GM21825 (cell line): ENCODE results near the gene NAV2.

Experiments
- ATAC-seq: cut with Tn5 transposase; IDR thresholded peaks from one replicate; pipeline ENCODE4 v1.9.1; 2021; ENCODE audit warnings: mild to moderate bottlenecking, moderate library complexity; ENCODE audit not compliant: unreplicated experiment

NAV2 gene

DNA sequence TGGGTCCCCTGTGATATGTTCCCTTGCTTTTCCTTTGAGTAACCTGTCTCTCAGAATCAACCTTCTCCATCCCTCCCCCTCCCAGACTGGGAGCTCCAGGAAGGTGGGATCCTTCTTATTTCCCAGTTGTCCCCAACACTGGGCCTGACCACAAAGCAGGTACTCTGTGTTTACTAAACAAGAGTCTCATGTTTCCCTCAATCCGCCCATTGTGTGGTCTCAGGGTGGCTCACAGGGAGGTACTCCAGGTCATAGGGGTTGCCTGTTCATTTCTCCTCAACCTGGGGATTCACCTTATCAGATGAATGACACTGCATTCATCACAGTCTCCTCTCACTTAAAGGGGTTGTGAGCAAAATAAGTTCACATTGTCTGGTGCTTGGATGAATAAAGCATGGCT is 26.4 kb upstream of the NAV2 start:
- ATAC-seq: no peak

DNA sequence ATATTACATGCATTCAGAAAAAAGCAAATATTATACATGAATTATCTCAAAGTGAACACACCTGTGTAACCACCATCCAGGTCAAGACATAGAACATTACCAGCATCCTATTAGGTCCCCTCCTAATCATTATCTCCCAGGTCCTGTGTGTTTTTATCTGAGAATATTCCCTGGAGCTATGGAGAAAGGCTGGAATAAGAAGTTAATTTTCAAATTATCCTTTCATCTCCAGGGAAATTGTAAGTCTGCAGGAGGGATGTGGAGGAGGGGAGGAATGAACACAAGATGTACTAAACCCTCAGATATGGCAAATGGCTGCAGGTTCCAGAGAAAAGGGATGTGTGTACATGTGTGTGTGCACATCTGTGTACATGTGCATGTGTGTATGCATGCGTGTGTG is 25.2 kb upstream of the NAV2 start:
- no peak for ATAC-seq

DNA sequence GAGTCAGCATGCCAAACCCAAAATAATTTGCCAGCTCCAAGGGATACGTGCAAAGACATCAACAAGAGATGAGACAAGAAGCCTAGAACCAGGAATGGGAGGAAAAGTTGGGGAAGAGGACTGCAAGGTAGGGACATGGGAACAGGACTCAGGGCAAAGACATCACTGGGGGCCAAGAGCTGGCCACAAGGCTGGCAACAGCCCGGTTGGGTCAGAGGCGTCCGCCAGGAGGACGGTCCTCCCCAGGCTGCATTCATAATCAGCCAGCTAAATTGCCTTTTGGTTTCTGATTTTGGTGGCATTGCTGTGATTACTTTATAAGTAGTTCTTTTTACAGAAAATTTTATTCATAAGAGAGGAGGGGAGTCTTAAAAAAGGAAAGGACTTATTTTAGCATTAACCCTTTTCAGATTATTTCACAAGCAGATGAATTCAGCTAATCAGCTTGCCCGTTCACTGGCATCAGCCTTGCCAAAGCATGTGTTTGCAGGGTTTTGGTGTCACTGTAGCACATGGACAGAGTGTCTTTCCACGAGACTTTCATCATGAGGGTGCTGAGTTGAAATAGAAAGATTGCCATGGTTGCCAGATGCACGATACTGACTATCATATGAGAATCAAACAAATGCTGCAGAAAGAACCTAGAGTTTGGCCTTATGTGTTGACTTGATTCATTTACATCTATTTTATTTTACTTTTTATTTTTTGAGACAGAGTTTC is 23.2 kb upstream of the NAV2 start:
- no peak for ATAC-seq

DNA sequence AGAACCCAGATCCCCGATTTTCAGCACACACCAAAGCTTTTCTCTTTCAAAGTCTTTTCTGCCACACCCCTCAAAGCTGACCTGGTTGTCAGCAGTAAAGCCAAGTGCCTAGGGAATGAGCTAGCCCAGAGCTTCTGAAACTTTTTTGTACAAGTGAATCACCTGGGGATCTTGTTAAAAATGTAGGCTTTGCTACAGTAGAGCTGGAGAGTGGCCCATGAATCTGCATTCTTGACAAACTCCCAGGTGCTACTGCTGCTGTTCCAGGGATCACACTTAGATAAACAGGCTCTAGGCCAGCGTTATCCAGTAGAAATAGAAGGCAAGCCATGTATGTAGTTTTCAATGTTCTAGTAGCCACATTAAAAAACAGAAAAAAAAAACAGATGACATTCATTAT is 21.8 kb upstream of the NAV2 start:
- no peak for ATAC-seq

DNA sequence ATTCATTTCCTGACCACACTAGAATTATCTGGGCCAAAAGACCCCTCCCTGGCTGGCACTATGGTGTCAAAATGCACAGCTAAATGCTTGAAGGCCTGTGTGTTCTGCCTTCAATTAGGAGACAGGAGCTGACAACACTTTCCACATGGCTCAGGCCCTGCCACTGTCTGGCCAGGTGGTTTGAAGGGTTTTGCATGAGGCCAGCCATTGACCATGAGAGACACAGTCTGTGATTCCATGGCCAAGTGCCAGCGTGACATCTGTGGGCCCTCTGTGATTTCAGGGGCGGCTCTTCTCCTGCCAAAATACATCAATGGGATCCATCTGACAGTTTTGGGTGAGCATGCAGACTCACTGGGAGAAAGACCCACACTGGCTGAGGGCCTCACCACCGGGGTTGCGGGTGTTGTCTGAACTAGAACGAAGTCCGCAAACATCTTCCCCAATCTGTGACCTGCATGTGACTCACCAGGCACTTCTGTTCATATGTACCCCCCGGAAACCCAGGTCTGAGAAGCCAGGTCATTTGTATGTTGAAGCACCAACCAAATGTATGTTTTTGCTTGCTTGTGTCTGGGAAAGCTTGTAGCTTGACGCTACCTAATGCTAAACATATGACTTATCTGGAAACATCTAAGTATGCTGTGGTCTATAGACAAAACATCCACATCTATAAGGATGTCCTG is 20.7 kb upstream of the NAV2 start:
- ATAC-seq: no peak

GRCh38 chr11:19693146-19693545 is 19.5 kb upstream of the NAV2 start:
- ATAC-seq: no peak

DNA sequence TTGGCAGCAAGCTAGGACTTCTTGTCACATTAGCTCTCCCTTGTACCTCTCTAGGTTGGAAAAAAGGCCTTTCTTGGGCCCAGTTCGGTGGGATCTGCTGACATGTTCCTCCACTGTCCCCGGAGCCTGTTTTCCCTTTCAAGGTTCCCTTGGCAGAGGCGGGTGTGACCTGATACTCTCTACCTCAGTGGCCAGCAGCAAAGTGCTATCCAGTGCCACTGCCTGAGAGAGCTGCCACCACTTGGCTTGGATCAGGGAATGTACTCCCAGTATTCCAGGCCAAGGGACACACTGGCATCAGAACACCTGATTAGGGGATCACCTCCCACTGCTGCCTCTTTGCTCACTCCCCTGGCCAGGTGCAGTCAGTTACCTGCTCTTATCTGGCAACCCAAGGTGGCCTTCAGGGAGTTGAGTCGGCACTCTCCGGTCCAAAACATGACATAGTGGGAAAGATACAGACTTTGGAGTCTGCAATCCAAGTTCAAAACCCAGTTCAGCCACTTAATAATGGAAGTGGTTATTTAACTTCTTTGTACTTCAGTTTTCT is 17.8 kb upstream of the NAV2 start:
- ATAC-seq: no peak

GRCh38 chr11:19696073-19696472 is 16.6 kb upstream of the NAV2 start:
- ATAC-seq: no peak

DNA sequence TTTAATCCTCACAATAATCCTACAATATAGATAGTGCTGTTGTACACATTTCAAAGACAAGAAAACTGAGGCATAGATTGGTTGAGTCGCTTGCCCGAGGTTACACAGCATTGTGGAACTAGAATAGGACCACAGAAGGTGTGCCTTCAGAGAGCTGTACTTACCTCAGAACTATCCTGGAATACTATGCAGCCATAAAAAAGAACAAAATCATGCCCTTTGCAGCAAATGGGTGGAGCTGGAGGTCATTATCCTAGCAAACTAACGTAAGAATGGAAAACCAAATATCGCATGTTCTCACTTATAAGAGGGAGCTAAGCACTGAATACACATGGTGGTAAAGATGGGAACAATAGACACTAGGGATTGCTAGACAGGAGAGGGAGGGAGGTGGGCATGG is 15.7 kb upstream of the NAV2 start:
- no peak for ATAC-seq

- ATAC-seq: no peak
Measured at GRCh38 chr11:19697721-19698121, 14.9 kb upstream of the NAV2 start.

DNA sequence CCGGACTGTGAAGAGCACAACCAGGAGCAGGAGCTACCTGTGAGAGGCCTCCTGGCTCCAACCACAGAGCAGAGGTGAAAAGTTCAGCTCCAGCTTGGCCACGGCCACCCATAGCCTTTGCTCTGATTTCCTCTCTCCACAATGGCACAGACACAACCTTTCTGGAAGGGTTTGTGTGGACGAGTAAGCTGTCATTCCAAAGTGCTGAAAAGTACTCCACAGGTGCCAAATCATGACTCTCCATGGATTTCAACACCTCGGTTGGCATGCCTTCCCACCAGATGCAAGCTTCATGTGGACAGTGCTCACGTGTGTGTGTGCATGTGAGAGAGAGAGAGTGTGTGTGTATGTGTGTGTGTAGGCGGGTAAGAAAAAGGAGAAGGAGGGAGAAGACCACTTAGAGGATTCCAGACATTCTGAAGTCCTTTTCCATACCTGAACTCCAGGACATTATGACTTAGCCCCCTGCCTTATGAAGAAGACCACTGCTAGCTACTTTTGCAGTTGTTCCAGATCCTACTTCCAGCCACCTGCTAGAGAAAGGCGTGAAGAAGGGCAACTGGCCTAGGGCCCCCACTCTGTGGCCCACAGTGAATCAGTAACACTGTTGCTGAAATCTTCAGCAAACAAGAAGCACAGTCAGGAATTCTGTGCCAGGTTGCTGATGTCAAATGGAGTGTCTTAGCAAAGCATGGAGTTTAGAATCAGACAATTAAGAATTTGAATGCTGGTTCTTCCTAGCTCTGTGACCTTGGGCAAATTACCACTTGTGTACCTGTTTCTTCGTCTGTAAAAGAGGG is 13.9 kb upstream of the NAV2 start:
- no peak for ATAC-seq

DNA sequence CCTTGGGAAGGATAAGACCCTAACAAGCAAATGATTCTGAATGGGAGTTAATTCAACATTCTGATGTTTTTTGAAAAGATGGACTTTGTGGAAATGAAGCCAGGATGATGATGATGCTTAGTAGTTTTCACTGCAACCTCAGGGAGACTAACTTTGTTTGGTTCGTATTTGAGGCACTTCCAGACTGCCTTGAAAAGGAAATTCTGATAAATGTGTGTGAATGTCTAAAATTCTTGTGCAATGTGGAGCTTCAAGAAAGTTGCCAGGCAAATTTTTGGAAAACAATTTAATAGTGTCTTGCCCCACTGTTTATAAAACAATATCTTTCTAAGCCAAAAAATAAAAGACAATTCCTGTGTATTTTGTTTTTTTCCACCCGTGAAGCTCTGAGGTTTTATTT is 11.2 kb upstream of the NAV2 start:
- ATAC-seq: no peak

GRCh38 chr11:19702620-19703019 is 10.0 kb upstream of the NAV2 start:
- no peak for ATAC-seq

- ATAC-seq: no peak
Measured at GRCh38 chr11:19703211-19703610, 9.4 kb upstream of the NAV2 start.

DNA sequence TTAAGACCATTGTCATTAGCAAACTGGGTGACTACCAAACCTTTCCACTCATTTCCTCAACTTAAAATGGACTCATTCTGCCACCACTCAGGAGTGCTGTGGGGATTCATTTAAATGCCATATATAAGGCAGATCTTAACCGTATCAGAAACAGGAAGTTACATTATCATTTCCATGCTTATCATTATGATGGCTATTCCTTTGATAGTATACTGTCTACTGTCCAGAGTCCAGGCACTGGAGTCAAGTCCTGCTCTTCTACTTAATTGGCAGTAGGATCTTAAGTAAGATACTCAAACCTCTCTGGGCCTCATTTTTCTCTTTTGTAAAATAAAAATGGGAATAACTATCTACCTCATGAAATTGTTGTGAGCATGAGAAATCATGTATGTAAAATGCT is 8.4 kb upstream of the NAV2 start:
- no peak for ATAC-seq

DNA sequence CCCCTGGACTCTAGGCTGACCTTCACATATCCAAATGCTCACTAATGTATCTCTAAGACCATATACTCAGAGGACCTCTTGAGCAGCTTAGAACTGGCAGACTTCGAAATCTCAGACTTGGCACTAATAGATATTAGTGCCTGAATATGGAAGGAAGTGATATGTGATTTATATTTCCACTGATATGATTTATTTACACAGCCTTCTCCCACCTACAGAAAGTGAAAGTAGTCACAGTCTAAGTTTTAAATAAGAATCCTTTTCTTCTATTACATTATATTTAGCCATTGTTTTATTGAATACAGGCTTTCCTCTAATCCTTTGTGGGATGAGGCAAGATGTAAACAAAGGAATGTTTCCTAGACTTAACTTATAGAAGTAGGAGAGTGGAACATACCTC is 6.7 kb upstream of the NAV2 start:
- ATAC-seq: no peak

DNA sequence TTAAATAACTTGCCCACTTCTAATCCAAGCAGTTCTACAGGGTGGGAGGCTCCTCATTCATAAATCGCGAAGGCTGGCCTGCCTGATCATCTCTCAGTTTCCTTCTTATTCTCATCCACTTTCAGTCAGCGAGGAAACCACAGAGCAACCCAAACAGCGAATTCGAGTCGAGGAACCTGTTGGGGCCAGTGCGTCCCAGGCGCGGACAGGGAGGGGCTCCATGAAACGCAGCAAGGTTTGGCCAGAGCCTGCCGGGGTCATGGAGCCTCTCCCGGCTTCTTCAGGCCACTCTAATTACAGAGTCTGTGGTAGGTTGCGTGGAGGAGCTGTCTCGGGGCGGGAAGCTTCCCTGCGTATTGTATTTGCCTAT is 741 bp upstream of the NAV2 start:
- peak; percentile 5 for ATAC-seq

- ATAC-seq: peak; percentile 6
Measured at GRCh38 chr11:19713196-19714021, 772 bp downstream of the NAV2 start.

DNA sequence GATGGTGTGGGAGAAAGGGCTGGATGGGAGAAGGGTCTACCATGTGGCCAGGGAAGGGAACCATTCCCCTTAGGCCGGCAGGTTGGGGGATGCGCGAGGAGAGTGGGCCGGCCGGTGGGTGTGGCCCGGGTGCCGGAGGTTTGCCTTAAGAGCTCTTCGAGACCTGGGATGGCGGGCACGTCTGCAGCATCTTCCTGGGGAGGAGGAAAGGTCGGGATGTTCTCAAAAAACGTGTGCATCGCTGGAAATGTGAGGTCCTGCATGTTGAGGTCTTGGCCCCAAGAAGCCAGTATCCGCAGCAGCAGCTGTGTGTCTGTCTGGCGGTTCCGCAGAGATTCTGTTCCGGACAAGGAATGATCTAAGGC is 1.4 kb downstream of the NAV2 start:
- no peak for ATAC-seq

DNA sequence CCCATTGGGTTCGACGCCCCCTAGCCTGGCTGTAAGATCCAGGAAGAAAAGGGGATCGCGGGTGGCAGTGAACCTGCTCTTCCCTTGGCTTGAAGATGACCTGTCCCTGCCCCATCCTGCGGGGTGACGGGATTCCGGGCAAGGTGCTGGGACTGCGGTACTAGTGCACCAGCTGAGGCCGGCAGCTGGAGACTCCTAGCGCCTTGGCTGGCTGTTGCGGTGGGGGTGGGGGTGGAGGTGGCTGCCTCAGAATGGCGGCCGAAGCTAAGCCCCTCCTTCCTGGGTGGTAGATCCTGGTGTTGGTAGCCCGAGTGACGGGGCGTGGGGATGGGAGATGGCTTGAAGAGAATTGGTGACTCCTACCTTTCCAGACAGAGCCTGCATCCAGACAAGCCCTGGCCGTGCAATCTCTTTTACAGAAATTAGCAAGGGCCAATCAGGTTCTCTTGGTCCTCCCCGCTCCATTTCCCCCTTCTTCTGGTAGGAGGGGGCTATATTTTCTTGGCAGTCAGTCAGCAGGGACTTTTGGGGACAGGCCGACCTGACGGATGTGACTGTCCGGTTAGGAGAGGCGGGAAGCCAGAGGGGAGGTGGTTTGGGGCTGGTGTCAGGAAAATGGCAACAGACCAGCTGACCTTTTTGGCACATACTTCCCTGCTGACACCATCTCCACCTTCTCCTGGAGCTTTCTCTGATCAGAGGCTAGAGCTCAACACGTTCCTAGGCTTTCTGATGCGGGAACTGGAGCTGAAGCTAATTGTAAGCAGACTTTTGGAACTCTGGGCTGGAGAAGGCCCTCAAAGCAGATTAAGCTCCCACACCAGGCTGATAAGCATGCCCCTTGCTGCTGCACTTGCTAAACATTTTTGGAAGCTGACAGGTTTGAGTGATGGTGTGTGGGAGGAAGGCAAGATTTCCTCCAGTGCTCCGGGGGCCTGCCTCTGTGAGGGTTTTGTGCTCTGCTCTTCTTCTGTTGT is 2.0 kb downstream of the NAV2 start:
- ATAC-seq: no peak
